ENCODE measurements around the gene SHISA3. TPM values are rescaled to one million over a fixed set of nuclear protein-coding genes. Genes with fewer than 3 reads are reported as not detected.

The SHISA3 gene
- total and polyA plus RNA-seq, 2 of the 8 experiments (the other 6 are each of a cell fraction or from before 2014, with no cell fraction given) = 2.0 to 9.3 TPM

- CTCF ChIA-PET (ENCODE audit: partially characterized antibody) = interaction anchor here (0.6 to 9.8 kb wide), 32 partner anchors 8 to 376 kb away, joined by 3 to 82 read pairs (median 4); partner anchors contain the start of gene SHISA3
- Histone ChIP-seq H3K4me2 (ENCODE audit: insufficient read depth in 1 of 2, low read depth in 2 of 2, low read length in 2 of 2) (no peak overlapping the region), H3K23ac (ENCODE audit: insufficient read length) (no peak overlapping the region), H2BK12ac (ENCODE audit: low read depth, low read length) (no peak overlapping the region), H3K36me3 (ENCODE audit: control insufficient read depth in 2 of 4, insufficient read depth in 4 of 4, low read length in 3 of 4) (no peaks in the 10 kb centered on the region; a peak in 1 of 8 replicates), H3K9me3 (ENCODE audit: insufficient read depth in 2 of 2, low read depth in 1 of 2, low read length in 1 of 2) (no peaks in the 10 kb centered on the region; a peak in 1 of 4 replicates), H4K20me1 (replicated peaks in 1 of 2; ENCODE audit: control insufficient read depth in 1 of 2, insufficient read depth in 2 of 2, low read length in 2 of 2) (no peaks in the 10 kb centered on the region), H3K4ac (replicated peaks; ENCODE audit: insufficient read length, low read depth, low read length) (no peak overlapping the region), H4K8ac (ENCODE audit: extremely low read depth, insufficient read depth, low read length) (no peak overlapping the region), H4K5ac (ENCODE audit: insufficient read length, low read depth, low read length) (no peak overlapping the region), H3K56ac (replicated peaks; ENCODE audit: insufficient read length, low read depth, low read length) (no peak overlapping the region), H3K79me2 (ENCODE audit: control insufficient read depth in 1 of 2, insufficient read depth in 2 of 2, low read length in 2 of 2) (no peaks in the 10 kb centered on the region), H3K18ac (ENCODE audit: extremely low read depth, low read length) (no peak overlapping the region), H2BK120ac (replicated peaks; ENCODE audit: low read depth, low read length) (no peak overlapping the region), H3K4me3 (ENCODE audit: extremely low read depth in 1 of 4, insufficient read depth in 2 of 4, low read depth in 3 of 4, low read length in 4 of 4) (no peak overlapping the region), H2BK15ac (ENCODE audit: low read length) (0 out of 2 replicates have a peak overlapping the region, but pooled peaks have one; percentile 46), H2AFZ (ENCODE audit: low read length) (no peak overlapping the region), H3K14ac (ENCODE audit: insufficient read length) (no peak overlapping the region), H3K23me2 (ENCODE audit: low read depth, low read length) (no peaks in the 10 kb centered on the region), H3K79me1 (ENCODE audit: low read depth, low read length) (no peaks in the 10 kb centered on the region), H3K4me1 (replicated peaks in 1 of 4; ENCODE audit: control insufficient read depth in 3 of 4, insufficient read depth in 4 of 4, low read length in 3 of 4) (no peaks in the 10 kb centered on the region; a peak in 1 of 7 replicates), H2AK5ac (ENCODE audit: low read depth, low read length) (no peak overlapping the region), H2BK20ac (ENCODE audit: low read length) (no peak overlapping the region), H2BK5ac (ENCODE audit: low read depth, low read length) (no peak overlapping the region), H3K27me3 (replicated peaks in 1 of 4; ENCODE audit: control insufficient read depth in 3 of 4, extremely low read depth in 1 of 4, insufficient read depth in 3 of 4, low read length in 3 of 4) (0 out of 7 replicates have a peak, but pooled peaks cover 0 to 2% (median 0%) of the 10 kb centered on the region in 4 experiments), H3K9ac (replicated peaks in 1 of 4; ENCODE audit: extremely low read depth in 1 of 4, low read depth in 3 of 4, low read length in 3 of 4) (no peak overlapping the region), H3K27ac (ENCODE audit: low read depth, low read length) (no peak overlapping the region), H4K91ac (replicated peaks; ENCODE audit: insufficient read length, low read length) (no peak overlapping the region)
- POLR2A ChIA-PET (ENCODE audit: partially characterized antibody) = interaction anchor here (0.8 to 1.5 kb wide), 4 partner anchors 15 to 525 kb away, joined by 3 to 4 read pairs (median 3); partner anchors contain the start of gene SHISA3
- 67% methylated on average over 2 of the region's 2 CpGs; no CpG with 5 or more reads in 1 of the 2 experiments for WGBS, 2 experiments (ENCODE audit: extremely low coverage in 1 of 2, insufficient coverage in 1 of 2, insufficient read length in 1 of 2, insufficient replicate concordance in 2 of 2, low coverage in 1 of 2, low lambda C conversion rate in 2 of 2, missing lambda C conversion rate in 1 of 2)
- DNase-seq (ENCODE audit: low read depth in 1 of 2, low spot score in 2 of 2) (no peak), FAIRE-seq (no peak)
- TF ChIP-seq RAD21 (IDR thresholded peaks at IDR 0.05 in 1 of 2, conservative IDR thresholded peaks at IDR 0.05 in 1 of 2; ENCODE audit: low read depth in 2 of 2, low read length in 2 of 2) (peak; percentile 59 to 62), SP1 (IDR thresholded peaks at IDR 0.05; ENCODE audit: low read depth, low read length) (no peak), MAX (IDR thresholded peaks at IDR 0.05) (no peak), TEAD4 (IDR thresholded peaks at IDR 0.05; ENCODE audit: low read depth, low read length) (no peak), EGR1 (IDR thresholded peaks at IDR 0.05; ENCODE audit: borderline replicate concordance, low read depth, low read length) (no peak), RFX5 (IDR thresholded peaks at IDR 0.05; ENCODE audit: borderline replicate concordance, low read depth, low read length) (no peak), TAF7 (optimal IDR thresholded peaks at IDR 0.05; ENCODE audit: borderline replicate concordance, low read depth, low read length) (no peak)
- TF ChIP-seq, protein P1, sequence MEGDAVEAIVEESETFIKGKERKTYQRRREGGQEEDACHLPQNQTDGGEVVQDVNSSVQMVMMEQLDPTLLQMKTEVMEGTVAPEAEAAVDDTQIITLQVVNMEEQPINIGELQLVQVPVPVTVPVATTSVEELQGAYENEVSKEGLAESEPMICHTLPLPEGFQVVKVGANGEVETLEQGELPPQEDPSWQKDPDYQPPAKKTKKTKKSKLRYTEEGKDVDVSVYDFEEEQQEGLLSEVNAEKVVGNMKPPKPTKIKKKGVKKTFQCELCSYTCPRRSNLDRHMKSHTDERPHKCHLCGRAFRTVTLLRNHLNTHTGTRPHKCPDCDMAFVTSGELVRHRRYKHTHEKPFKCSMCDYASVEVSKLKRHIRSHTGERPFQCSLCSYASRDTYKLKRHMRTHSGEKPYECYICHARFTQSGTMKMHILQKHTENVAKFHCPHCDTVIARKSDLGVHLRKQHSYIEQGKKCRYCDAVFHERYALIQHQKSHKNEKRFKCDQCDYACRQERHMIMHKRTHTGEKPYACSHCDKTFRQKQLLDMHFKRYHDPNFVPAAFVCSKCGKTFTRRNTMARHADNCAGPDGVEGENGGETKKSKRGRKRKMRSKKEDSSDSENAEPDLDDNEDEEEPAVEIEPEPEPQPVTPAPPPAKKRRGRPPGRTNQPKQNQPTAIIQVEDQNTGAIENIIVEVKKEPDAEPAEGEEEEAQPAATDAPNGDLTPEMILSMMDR (IDR thresholded peaks at IDR 0.05; ENCODE audit: control extremely low read depth in 1 of 3, insufficient read depth in 1 of 3, low read depth in 1 of 3, low read length in 3 of 3) = peak in 2 of 3 experiments; percentile 6 to 40; a peak in 2 of 4 replicates
Observed at GRCh38 chr4:42371305-42372252, 25.7 kb upstream of the SHISA3 start.
